CD4-positive, alpha-beta T cell treated with Interleukin-10 for 1 hour (primary cell): ENCODE measurements around the gene ARHGAP26.
"Not testable (repeated sequence)": the region's sequence is repeated elsewhere in the genome, so short reads cannot be mapped to it uniquely, and the experiment has no call there.

Experiments used
- DNase-seq: peaks from one replicate; pipeline ENCODE4 v3.0.0-alpha.2; 2020

The ARHGAP26 gene

GRCh38 chr5:142939006-142939405 is 168.8 kb downstream of the ARHGAP26 start:
- DNase-seq: no peak

DNA sequence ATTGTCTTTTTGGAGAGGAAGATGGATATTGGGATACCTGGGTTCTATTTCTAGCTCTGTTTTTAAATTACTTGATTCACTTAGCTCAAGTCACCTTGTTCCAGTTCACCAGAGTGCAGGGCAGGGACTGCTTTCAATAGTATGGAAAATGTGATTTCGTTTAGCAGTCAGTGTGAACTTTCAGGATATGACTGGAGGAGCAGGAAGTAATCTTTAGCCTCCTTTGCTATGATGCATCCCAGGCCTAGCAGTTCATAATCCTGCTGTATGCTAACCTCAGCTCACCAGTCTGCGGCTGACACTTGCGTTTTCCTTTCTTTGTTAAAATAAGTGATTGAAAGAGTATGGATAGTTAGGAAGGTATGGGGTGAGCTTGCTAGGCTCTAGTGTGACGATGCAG is 169.7 kb downstream of the ARHGAP26 start:
- DNase-seq: no peak

DNA sequence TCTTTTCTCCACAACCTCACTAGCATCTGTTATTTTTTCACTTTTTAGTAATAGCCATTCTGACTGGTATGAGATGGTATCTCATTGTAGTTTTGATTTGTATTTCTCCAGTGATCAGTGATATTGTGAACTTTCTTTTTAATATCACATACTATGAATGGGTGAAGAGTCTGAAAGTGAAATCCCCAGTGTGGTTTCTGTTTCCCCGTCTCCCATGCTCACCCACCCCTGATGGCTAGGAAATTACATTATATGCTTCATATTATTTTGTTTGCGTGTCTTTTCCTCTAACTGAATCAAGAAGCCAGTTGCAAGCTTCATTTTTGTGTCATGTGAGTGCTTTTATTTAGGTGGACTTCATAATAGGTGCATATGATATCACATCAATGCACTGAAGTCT is 171.1 kb downstream of the ARHGAP26 start:
- no peak for DNase-seq

DNA sequence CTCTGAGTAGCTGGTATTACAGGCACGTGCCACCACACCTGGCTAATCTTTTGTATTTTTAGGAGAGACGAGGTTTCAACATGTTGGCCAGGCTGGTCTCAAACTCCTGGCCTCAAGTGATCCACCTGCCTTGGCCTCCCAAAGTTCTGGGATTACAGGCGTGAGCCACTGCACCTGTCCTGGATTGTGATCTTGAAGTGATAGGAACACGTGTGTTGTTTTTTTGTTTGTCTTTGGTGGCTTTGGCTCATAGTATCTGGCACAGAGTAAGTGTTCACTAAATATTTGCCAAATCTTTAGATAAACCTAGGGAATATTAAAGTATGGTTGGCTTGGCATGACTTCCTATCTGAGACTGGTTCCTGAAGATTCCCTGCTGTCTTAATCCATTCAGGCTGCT is 172.7 kb downstream of the ARHGAP26 start:
- DNase-seq: no peak

DNA sequence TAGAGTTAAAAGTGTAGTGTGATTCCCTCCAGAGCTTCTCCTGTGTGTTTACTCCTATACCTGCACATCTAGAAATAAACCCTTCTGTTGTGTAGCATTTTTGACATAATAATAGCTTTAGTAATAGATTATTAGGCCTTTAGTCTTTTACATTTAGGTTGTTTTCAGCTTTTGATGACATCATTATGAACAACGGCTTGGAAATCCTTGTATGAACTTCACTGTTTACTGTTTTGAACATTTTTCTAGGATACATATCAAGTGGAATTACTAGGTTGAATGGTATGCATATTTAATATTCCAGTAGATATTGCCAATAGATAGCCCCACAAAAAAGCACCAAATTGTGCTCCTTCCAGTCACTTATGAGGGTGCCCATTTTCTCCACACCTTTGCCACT is 174.0 kb downstream of the ARHGAP26 start:
- no peak for DNase-seq

DNA sequence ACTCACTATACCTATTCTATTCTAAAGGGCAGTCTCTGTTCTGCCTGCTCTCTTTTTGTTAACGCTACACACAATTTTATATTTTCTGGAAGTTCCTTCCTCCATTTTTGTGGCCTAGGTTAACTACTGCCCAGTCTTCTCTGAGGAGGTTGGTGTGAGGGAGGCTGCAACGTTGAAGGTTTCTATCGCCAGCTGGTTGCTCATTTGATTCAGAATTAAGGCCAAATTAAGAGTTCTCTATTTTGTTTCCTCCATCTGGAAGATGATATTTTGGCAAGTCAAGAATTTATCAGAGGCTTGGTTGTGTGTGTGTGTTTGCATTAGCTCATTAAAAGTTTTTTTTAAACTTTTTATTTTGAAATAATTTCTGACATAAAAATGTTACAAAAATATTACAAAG is 175.1 kb downstream of the ARHGAP26 start:
- DNase-seq: no peak

DNA sequence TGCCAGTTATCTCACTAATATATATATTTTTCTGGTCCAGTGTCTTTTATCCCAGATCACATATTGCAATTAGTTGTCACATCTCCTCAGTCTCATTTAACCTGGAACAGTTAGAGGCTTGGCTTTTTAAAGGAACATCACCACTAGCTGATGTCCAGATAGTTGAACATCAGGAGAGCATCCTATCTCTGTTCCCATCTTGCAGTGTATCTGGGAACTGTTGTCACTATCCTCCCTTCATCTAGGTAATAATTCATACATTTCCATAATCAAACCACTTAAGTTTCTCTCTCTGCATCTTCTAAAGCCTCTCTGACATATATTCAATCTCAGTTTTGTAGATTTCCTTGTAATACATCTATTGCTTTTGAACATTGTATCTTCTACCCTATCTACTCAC is 175.7 kb downstream of the ARHGAP26 start:
- DNase-seq: no peak

- no peak for DNase-seq
Measured at GRCh38 chr5:142946547-142947426, 176.6 kb downstream of the ARHGAP26 start.

- no peak for DNase-seq
Measured at GRCh38 chr5:142947427-142947709, 177.2 kb downstream of the ARHGAP26 start.

DNA sequence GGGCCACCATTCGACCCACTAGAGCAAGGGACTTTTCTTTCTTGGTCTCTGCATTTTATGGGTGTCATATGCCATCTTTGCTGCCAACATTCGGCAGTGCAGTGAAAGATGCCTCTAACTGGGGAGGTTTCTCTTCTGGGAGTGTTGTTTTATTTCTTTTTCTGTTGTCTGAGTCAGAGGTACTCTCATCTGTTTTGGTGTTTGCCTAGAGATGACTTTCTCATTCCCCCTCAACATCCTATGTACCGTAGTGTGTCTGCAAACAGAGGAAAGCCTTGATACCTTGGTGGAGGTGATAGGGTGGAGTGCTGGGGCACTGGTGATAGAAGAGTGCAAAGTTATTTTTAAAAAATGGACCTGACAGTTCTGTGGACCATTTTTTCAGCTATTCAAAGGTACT is 182.1 kb downstream of the ARHGAP26 start:
- DNase-seq: no peak

DNA sequence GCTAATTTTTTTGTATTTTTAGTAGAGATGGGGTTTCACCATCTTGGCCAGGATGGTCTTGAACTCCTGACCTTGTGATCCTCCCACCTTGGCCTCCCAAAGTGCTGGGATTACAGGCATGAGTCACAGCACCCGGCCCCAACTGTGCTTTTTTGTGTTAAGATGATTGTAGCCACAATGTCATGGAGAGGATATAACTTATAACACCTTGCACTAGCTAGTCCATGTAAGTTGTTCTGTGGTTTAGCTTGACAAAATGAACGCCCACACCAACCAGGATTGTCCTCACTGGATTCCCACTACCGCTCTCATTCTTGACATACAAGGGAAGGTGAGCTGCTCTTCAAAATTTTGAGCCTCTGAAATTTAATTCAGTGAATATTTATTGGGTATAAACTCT is 182.7 kb downstream of the ARHGAP26 start:
- DNase-seq: not testable (repeated sequence)

- DNase-seq: no peak
Measured at GRCh38 chr5:142954455-142954854, 184.3 kb downstream of the ARHGAP26 start.

DNA sequence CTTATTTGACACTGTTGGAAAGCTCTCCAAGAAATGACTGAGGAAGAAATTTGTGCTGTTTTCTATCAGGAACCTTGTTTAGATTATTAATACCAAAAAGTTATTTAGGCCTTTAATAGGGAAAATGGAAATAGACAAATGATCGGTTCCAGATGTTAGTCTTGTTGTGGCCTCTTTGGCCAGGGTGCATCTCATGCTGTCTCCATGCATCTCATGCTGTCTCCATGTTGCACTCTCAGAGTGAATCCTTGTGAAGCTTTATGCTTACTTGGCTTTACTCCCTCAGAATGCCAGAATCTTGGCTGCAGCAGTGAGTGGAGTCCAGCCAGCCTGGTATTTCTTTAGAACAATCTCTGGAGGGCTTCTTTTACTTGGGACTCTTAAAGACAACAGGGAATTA is 185.5 kb downstream of the ARHGAP26 start:
- DNase-seq: no peak

DNA sequence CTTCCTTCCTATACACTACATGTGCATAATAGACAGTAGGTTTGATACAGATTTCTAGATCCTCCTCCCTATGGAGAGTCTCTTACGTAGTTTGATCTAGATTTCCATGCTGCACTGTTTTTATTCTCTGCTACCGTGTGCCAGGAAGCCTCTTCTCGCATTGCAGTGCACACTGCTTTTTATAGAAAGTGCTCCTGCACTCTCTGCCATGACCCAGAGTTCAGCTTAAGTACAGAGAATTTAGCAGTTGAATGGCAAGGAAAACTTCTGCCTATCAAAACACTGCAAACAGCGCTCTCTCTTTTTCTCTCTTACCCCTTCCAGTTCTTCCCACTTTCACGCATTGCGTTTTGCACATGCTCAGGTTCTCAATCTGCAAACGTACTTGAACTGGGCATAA is 187.4 kb downstream of the ARHGAP26 start:
- DNase-seq: no peak

GRCh38 chr5:142958944-142959682 is 188.9 kb downstream of the ARHGAP26 start:
- DNase-seq: no peak

DNA sequence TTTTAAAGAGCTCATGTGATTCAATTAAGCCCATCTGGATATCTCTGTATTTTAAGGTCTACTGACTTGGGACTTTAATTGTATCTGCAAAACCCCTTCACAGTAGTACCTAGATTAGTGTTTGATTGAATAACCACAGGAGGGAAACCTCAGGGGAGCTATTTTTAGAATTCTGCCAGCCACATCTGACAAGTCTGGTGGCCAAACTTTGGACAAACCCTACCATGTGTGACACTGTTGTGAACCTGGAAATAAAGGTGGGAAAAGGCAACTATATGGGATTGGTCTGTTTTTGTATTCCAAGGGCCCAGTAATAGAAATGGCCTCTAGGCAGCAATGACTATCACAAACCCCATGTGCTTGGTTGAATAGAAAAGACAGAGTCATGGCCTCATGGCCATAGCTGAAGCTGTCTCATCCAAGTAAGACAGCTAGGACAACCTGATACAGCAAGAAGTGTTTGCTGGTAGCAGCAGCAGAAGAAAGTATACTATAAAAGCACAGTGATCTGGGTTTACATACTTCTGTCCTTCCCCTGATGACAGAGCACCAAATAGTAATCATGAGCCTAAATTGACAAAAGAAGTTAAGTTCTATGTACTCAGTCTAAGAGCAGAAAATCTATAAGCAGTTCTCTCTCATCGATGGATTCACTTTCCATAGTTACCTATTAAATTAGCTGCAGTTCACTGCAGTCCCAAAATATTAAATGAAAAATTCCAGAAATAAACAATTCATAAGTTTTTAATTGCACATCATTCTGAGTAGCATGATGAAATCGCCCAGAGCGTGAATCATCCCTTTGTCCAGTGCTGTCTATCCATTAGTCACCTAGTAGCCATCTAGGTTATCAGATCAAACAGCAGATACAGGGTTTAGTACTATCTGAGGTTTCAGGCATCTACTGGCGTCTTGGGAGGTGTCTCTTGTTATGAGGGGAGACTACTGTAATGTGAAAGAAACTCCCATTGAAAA is 189.8 kb downstream of the ARHGAP26 start:
- no peak for DNase-seq

DNA sequence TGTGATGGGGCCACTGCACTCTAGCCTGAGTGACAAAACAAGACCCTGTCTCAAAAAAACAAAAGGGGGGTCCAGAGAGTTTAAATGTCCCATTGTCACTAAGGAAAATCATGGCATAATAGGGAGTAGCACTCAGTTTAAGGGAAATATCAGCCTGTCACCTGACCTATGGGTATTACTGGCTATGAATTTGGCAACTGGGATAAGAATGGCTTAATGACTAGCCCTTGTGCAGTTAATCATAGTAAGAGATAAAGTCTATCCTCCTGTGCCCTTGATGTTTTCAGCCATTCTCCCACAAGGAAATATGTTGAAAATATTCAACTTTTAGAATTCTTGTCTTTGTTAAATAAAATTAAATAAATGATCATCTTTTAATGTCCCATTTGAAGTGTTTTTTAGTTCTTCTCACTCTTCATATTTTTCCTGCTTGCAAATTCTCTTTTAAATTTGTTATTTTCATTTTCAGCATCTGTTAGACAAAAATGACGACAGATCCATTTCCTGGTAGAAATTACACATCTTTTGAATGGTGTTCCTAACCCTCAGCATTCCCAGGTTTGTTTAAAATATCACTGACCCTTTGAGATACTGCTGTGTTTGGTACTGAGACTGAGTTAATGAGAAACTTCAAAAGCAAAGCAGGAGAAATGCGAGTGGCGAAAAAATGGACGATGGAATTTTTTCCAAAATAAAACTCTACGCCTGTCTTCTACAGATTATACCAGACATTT is 191.4 kb downstream of the ARHGAP26 start:
- no peak for DNase-seq

DNA sequence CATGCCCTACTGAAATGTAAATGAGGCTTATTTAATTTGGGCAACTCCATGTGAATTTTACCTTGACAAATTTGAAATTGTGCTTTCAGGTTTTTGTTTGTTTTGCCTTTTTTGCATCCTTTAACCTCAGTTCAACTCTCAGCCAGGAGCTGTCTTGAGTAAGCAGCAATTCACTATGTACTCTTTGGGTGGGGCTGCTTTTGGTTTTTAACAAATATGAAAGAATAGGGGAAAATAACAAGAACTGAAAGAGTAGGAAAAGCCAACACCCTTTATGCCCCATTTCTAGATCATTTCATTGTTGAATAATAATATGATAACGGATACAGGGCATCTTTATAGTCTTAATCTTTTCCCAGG is 192.0 kb downstream of the ARHGAP26 start:
- DNase-seq: no peak

DNA sequence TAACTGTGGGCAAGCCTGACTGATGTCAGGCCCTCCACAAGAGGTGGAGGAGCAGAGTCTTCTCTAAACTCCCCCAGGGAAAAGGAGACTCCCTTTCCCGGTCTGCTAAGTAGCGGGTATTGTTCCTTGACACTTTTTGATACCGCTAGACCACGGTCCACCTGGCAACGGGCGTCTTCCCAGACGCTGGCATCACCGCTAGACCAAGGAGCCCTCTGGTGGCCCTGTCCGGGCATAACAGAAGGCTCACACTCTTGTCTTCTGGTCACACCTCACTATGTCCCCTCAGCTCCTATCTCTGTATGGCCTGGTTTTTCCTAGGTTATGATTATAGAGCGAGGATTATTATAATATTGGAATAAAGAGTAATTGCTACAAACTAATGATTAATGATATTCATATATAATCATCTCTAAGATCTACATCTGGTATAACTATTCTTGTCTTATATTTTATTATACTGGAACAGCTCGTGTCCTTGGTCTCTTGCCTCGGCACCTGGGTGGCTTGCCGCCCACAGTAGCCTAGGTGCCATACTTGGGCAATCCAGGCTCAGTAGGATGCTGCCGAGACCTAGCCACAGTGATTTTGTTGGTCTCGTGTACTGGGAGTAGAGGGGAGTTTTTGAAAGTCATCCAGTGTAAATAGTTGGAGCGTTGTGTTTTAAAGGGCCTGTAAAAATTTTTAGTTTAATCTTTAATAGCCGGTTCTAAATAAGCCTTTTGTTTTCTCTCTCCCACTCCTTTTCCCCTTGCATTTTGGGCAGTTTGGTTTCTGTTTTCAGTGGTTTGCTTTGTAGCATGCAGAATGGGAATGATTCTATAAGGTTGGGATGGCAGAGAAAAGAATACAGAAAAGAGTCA is 195.3 kb downstream of the ARHGAP26 start:
- not testable (repeated sequence) for DNase-seq

GRCh38 chr5:142966121-142966420 is 195.9 kb downstream of the ARHGAP26 start:
- DNase-seq: no peak

GRCh38 chr5:142969186-142969585 is 199.0 kb downstream of the ARHGAP26 start:
- DNase-seq: no peak
